GF-D8 (cell line): ENCODE data around the gene TPD52L2.
"Not testable (repeated sequence)": the region's sequence is repeated elsewhere in the genome, so short reads cannot be mapped to it uniquely, and the experiment has no call there.

Experiments
- DNase-seq: peaks from one replicate; lab custom pipeline; 2025; lab: John Stamatoyannopoulos, UW

Gene TPD52L2

GRCh38 chr20:63855363-63856097 lies 9.5 kb upstream of the TPD52L2 start:
- DNase-seq, result no peak

- no peak for DNase-seq
Observed at GRCh38 chr20:63856098-63856511, 9.0 kb upstream of the TPD52L2 start.

GRCh38 chr20:63857764-63858392 lies 7.2 kb upstream of the TPD52L2 start:
- no peak for DNase-seq

- DNase-seq, result peak; percentile 38
Observed at GRCh38 chr20:63858393-63859165, 6.5 kb upstream of the TPD52L2 start.

GRCh38 chr20:63859166-63859699 lies 5.8 kb upstream of the TPD52L2 start:
- no peak for DNase-seq

GRCh38 chr20:63860325-63861051 lies 4.6 kb upstream of the TPD52L2 start:
- no peak for DNase-seq

GRCh38 chr20:63861365-63861934 lies 3.6 kb upstream of the TPD52L2 start, which contains the start of gene ABHD16B:
Gene ABHD16B (plus strand): TSS chr20:63861498. CDS start chr20:63861541, 43 bp downstream.
- DNase-seq, result no peak

GRCh38 chr20:63861981-63862901 lies 2.8 kb upstream of the TPD52L2 start:
- DNase-seq, result no peak

- DNase-seq, result no peak
Observed at GRCh38 chr20:63863021-63863797, 1.9 kb upstream of the TPD52L2 start.

GRCh38 chr20:63863798-63864544 lies 1.1 kb upstream of the TPD52L2 start:
- DNase-seq, result peak; percentile 95

- no peak for DNase-seq
Observed at GRCh38 chr20:63864545-63864977, 509 bp upstream of the TPD52L2 start.

GRCh38 chr20:63867042-63867441 lies 2.0 kb downstream of the TPD52L2 start:
- not testable (repeated sequence) for DNase-seq

- no peak for DNase-seq
Observed at GRCh38 chr20:63868264-63868663, 3.2 kb downstream of the TPD52L2 start.

GRCh38 chr20:63873477-63873971 lies 8.5 kb downstream of the TPD52L2 start:
- DNase-seq, result peak; percentile 87

- DNase-seq, result not testable (repeated sequence)
Observed at GRCh38 chr20:63874241-63874640, 9.2 kb downstream of the TPD52L2 start.

- DNase-seq, result peak; percentile 41
Observed at GRCh38 chr20:63876489-63877036, 11.5 kb downstream of the TPD52L2 start.

GRCh38 chr20:63877755-63878470 lies 12.8 kb downstream of the TPD52L2 start:
- DNase-seq, result no peak
